ENCODE measurements around the gene IMPG2.

Gene IMPG2

GRCh38 chr3:101279765-101280385 lies 40.5 kb downstream of the IMPG2 start:
- no peak for DNase-seq
- in situ Hi-C loops (cut with MboI; ENCODE audit: low pct_unique_long_range_greater_than_20kb, low sequenced_read_pairs): no loop called here

GRCh38 chr3:101279162-101279561 lies 41.2 kb downstream of the IMPG2 start:
- DNase-seq: no peak
- in situ Hi-C loops (cut with MboI; ENCODE audit: low pct_unique_long_range_greater_than_20kb, low sequenced_read_pairs): no loop called here

- in situ Hi-C loops (cut with MboI; ENCODE audit: low pct_unique_long_range_greater_than_20kb, low sequenced_read_pairs): no loop called here
- DNase-seq: no peak
Measured at GRCh38 chr3:101278727-101279126, 41.6 kb downstream of the IMPG2 start.

DNA sequence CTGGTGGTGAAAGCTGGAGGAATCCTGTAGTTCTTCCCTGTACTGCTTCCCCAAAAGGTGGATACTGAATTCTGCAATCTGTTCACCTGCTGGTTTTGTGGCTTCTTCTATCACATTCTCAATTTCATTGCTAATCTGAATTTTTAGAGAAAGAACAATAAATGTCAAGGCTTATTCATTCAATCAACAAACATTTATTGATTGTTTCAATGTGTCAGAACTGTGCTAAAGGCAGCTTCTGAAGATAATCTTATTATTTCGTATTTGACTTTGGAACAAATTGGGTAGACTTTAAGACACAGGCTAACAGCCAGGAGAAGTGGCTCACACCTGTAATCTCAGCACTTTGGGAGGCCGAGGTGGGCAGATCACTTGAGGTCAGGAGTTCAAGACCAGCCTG lies 46.8 kb downstream of the IMPG2 start:
- in situ Hi-C loops (cut with MboI; ENCODE audit: low pct_unique_long_range_greater_than_20kb, low sequenced_read_pairs): no loop called here
- no peak for DNase-seq

- DNase-seq: no peak
- in situ Hi-C loops (cut with MboI; ENCODE audit: low pct_unique_long_range_greater_than_20kb, low sequenced_read_pairs): no loop called here
Measured at GRCh38 chr3:101273156-101273555, 47.2 kb downstream of the IMPG2 start.

DNA sequence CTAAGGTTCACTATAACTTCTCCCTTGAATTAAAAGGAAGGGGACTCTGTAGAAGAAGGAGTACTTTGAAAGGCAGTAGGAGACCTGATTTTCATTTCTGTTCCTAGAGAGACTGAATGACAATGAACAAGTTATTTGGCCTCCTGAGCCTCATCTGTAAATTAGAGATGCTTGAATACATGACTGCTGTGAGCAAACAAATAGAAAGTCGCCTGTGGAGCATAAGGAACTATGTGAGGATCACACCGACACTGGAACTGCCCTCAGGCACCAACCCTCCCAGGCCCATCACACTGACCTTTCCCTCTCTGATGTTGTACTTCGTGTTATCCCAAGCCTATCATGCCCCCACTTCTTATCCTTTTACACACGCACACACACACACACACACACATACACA lies 48.6 kb downstream of the IMPG2 start:
- no peak for DNase-seq
- in situ Hi-C loops (cut with MboI; ENCODE audit: low pct_unique_long_range_greater_than_20kb, low sequenced_read_pairs): no loop called here

GRCh38 chr3:101270149-101270548 lies 50.2 kb downstream of the IMPG2 start:
- no peak for DNase-seq

GRCh38 chr3:101268971-101269671 lies 51.3 kb downstream of the IMPG2 start:
- no peak for DNase-seq
- in situ Hi-C loops (cut with MboI; ENCODE audit: low pct_unique_long_range_greater_than_20kb, low sequenced_read_pairs): no loop called here

More at GRCh38 chr3:101270149-101270548, 50.2 kb downstream of the IMPG2 start:
- in situ Hi-C loops (cut with MboI; ENCODE audit: low pct_unique_long_range_greater_than_20kb, low sequenced_read_pairs): no loop called here

DNA sequence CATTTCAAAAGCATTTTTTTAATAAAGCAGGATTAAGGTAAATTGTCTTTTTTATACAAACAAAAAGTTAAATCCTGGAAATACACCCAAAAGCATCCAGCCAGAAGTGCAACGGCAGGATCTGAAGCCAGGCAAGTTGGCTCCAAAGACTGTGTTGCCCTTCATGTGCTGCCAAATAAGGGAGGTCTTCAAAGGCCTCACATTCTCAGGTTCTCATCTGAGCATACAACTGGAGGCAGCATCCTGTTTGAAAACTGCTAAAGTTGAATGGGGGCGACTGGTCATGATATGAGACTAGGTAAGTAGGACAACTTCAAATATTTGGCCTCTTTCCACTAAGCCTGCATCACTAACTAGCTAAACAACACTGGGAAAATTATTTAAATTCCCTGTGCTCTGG lies 52.2 kb downstream of the IMPG2 start:
- no peak for DNase-seq
- in situ Hi-C loops (cut with MboI; ENCODE audit: low pct_unique_long_range_greater_than_20kb, low sequenced_read_pairs): no loop called here

DNA sequence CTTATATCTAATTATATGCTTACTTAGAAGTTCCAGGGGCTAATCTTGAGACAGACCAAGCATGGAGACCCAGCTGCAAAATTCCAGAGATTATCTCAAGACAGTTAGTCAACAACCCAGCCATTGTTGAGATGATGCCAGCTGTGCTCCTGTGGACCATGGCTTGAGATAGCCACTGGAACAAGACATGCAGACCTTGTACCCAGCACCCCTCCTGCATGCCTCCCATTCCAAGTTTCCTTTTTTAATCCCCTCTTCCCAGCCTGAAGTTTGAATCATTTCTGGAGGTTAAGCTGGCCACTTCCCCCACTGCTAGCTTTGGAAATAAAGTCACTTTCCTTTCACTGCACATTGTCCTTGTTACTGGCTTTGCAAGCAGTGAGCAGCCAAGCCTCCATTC lies 53.8 kb downstream of the IMPG2 start:
- DNase-seq: no peak
- in situ Hi-C loops (cut with MboI; ENCODE audit: low pct_unique_long_range_greater_than_20kb, low sequenced_read_pairs): no loop called here

DNA sequence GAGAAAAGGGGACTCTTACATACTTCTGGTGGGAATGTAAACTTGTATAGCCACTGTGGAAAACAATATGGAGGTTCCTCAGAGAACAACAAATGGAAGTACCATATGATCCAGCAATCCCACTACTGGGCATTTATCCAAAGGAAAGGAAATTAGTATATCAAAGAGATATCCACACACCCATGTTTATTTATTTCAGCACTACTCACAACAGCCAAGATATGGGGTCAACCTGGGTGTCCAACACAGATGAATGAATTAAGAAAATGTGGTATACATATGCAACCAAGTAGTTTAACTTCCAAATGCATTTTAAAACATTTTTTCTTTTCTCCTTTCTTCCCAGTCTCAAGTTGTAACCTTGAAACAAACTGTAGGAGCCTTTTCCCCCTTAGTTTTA lies 54.3 kb downstream of the IMPG2 start:
- no peak for DNase-seq
- in situ Hi-C loops (cut with MboI; ENCODE audit: low pct_unique_long_range_greater_than_20kb, low sequenced_read_pairs): no loop called here

DNA sequence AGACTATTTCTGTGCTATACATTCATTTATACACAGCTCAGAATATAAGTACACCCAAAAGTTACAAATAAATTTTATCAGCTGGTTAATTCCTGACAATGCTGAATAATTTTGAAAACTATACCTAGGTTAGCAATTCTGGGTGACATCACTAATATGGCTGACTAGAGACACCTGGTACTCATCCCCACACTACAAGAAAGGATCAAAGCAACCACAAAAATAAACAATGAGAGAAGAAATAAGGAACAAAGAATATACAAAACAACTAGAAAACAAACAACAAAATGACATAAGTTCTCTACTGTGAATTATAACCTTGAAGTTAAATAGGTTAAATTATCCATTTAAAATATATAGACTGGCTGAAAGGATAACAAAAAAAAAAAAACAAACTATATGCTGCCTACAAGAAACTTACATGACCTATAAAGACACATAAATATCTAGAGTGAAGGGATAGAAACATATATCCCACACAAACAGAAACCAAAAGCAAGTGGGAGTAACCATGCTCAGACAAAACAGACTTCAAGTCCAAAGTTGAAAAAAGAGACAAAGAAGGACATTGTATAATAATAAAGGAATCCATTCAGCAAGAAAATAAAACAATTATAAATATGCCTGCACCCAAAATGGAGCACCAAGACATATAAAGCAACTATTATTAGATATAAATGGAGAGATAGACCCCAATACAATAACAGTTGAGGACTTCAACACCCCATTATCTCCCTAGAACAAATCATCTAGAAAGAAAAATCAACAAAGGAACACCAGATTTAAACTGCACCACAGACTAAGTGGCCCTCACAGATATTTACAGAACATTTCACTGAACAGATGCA lies 57.8 kb downstream of the IMPG2 start:
- in situ Hi-C loops (cut with MboI; ENCODE audit: low pct_unique_long_range_greater_than_20kb, low sequenced_read_pairs): no loop called here
- no peak for DNase-seq

- no peak for DNase-seq
- in situ Hi-C loops (cut with MboI; ENCODE audit: low pct_unique_long_range_greater_than_20kb, low sequenced_read_pairs): no loop called here
Measured at GRCh38 chr3:101261506-101261905, 58.9 kb downstream of the IMPG2 start.

DNA sequence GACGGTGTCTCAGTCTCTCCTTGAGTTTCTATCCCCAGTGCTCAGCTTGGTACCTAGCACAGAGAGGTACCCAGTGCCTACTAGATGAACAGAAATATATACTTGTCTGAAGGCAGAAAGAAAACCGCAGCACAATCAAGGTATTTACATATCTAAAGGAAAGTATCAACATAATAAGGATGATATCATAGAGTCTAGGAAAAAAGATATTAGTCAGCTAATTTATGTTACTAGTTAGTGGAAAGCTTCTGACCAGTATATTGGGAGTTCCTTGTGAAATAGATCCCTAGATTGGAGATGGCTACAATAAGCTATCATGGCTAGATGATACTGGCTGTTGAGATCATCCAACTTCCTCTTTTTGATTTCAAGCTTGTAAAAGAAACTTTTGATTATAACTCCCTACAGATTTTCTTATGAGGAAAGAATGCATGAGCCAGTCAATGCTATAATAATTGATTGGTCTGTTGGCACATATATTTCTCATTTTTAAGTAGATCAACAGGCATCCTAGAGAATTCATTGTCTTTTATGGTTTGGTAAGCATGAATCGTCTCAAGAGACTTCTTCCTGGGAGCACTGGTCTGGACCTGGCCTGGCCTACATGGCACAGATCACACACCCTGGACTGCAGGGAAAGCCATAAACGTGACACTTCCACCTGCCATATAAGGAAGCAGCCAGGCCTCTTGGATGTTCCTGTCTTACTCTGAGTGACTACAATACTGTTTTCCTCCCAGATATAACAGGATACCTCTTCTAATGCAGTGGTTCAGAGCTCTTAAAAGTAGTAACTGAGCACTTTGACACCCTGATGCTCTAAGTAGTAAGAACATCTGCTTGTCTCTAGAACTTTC lies 60.7 kb downstream of the IMPG2 start:
- peak; percentile 18 for DNase-seq

DNA sequence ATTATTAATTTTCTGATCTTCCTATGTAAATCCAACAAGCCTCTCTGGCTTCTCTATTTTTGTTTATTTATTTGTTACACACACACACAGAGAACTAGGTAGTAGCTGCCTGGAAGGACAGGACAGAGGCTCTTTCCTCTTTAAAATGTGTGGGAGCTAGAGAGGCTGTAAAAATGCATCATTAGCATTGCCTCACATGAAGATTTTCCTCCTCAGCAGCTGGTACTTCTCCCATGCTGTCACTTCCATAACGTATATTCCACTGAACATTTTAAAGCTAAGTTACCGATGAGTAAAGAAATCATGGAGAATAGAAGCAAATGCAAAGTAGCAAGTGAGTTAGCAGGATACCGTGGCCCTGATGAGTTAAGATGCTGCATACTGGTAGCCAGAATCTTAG lies 63.9 kb downstream of the IMPG2 start:
- in situ Hi-C loops (cut with MboI; ENCODE audit: low pct_unique_long_range_greater_than_20kb, low sequenced_read_pairs): no loop called here
- DNase-seq: no peak

More for the DNA sequence above, 60.7 kb downstream of the IMPG2 start:
- in situ Hi-C loops (cut with MboI; ENCODE audit: low pct_unique_long_range_greater_than_20kb, low sequenced_read_pairs): no loop called here

- in situ Hi-C loops (cut with MboI; ENCODE audit: low pct_unique_long_range_greater_than_20kb, low sequenced_read_pairs): no loop called here
- no peak for DNase-seq
Measured at GRCh38 chr3:101255441-101255840, 64.9 kb downstream of the IMPG2 start.

GRCh38 chr3:101253396-101253795 lies 67.0 kb downstream of the IMPG2 start:
- in situ Hi-C loops (cut with MboI; ENCODE audit: low pct_unique_long_range_greater_than_20kb, low sequenced_read_pairs): no loop called here
- no peak for DNase-seq

GRCh38 chr3:101252945-101253344 lies 67.4 kb downstream of the IMPG2 start:
- in situ Hi-C loops (cut with MboI; ENCODE audit: low pct_unique_long_range_greater_than_20kb, low sequenced_read_pairs): no loop called here
- no peak for DNase-seq

- in situ Hi-C loops (cut with MboI; ENCODE audit: low pct_unique_long_range_greater_than_20kb, low sequenced_read_pairs): no loop called here
- DNase-seq: no peak
Measured at GRCh38 chr3:101252307-101252706, 68.1 kb downstream of the IMPG2 start.
